ENCODE data around the gene TEX2. TPM values are rescaled to one million over a fixed set of nuclear protein-coding genes. Genes with fewer than 3 reads are reported as not detected.

Gene TEX2
- total and polyA plus RNA-seq, 2 of the 13 experiments (the other 11 are each of a cell fraction or from before 2014, with no cell fraction given): 21.4 to 37.7 TPM

DNA sequence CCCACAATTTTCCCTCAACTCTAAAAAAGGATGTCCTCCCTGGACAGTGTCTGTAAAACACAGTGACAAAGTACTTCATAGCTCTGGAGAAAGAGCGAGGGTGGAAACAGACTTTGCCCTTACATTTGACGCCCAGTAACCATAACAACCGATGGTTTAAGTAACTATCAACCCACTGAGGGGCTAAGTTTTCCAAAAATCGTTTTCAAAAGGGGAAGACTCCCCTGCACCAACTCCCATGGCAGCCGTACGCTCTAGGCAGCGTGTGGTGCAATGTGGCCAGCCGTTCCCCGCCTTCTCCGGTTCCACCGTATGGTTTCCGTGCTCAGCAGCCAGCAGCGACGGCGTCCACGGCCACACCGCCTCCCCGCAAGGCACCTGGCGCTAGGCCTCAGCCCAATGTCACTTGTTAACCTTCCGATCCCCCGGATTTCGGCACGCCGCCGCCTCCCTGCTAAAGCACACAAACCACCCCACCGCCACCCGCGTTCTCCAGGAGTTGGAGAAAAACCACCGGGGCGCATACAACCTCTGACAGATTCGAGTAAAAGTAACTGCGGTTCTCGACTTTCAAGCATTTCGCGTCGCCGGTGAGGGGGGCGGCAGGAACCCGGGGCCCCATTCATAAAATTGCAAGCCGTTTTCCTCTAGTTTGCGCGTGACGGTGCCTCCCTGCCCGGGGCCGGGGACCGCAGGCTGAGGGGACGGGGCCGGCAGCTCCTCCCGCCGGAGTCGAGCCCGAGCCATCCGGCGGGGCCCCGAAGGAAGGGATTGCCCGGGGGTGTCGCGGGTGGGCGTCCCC lies 661 bp downstream of the TEX2 start (continued):
- TF ChIP-seq KAT2B (IDR thresholded peaks at IDR 0.05; ENCODE audit: borderline replicate concordance, low read depth, low read length) (no peak), MEF2D (CRISPR knock-in tag; IDR thresholded peaks at IDR 0.05) (peak; percentile 56; the same call in 1 of the 2 replicates), ZNF737 (CRISPR knock-in tag; IDR thresholded peaks at IDR 0.05; ENCODE audit: borderline replicate concordance) (peak; percentile 66; the same call in 1 of the 2 replicates), ZNF256 (CRISPR knock-in tag; conservative IDR thresholded peaks at IDR 0.05) (0 out of 2 replicates have a peak, but pooled peaks have one; percentile 43), ZNF749 (CRISPR knock-in tag; IDR thresholded peaks at IDR 0.05; ENCODE audit: borderline replicate concordance) (peak; percentile 75; the same call in 1 of the 2 replicates), ZNF207 (IDR thresholded peaks at IDR 0.05; ENCODE audit: borderline replicate concordance) (no peak), NFYC (CRISPR knock-in tag; IDR thresholded peaks at IDR 0.05) (no peak), TBX3 (IDR thresholded peaks at IDR 0.05; ENCODE audit: borderline replicate concordance) (no peak; the same call in 1 of the 2 replicates), SMAD3 (CRISPR knock-in tag; IDR thresholded peaks at IDR 0.05) (no peak), ZNF10 (CRISPR knock-in tag; IDR thresholded peaks at IDR 0.05; ENCODE audit: borderline replicate concordance, low read depth) (no peak), HOXA9 (CRISPR knock-in tag; IDR thresholded peaks at IDR 0.05; ENCODE audit: borderline replicate concordance) (no peak), ZNF713 (CRISPR knock-in tag; IDR thresholded peaks at IDR 0.05) (no peak), ZNF850 (CRISPR knock-in tag; conservative IDR thresholded peaks at IDR 0.05) (0 out of 2 replicates have a peak, but pooled peaks have one; percentile 22), PITX1 (CRISPR knock-in tag; IDR thresholded peaks at IDR 0.05) (peak; percentile 70), PHF21A (CRISPR knock-in tag; IDR thresholded peaks at IDR 0.05) (no peak; the same call in 1 of the 2 replicates), ZNF616 (CRISPR knock-in tag; IDR thresholded peaks at IDR 0.05; ENCODE audit: low read depth) (peak; percentile 22; the same call in 1 of the 2 replicates), ZNF224 (CRISPR knock-in tag; IDR thresholded peaks at IDR 0.05) (no peak)
- TF ChIP-seq, protein P1, sequence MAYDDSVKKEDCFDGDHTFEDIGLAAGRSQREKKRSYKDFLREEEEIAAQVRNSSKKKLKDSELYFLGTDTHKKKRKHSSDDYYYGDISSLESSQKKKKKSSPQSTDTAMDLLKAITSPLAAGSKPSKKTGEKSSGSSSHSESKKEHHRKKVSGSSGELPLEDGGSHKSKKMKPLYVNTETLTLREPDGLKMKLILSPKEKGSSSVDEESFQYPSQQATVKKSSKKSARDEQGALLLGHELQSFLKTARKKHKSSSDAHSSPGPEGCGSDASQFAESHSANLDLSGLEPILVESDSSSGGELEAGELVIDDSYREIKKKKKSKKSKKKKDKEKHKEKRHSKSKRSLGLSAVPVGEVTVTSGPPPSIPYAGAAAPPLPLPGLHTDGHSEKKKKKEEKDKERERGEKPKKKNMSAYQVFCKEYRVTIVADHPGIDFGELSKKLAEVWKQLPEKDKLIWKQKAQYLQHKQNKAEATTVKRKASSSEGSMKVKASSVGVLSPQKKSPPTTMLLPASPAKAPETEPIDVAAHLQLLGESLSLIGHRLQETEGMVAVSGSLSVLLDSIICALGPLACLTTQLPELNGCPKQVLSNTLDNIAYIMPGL (CRISPR knock-in tag; IDR thresholded peaks at IDR 0.05; ENCODE audit: borderline replicate concordance in 1 of 2, low read depth in 1 of 2): peak; percentile 44 to 76; a peak in 1 of 4 replicates
- TF ChIP-seq, protein P2, sequence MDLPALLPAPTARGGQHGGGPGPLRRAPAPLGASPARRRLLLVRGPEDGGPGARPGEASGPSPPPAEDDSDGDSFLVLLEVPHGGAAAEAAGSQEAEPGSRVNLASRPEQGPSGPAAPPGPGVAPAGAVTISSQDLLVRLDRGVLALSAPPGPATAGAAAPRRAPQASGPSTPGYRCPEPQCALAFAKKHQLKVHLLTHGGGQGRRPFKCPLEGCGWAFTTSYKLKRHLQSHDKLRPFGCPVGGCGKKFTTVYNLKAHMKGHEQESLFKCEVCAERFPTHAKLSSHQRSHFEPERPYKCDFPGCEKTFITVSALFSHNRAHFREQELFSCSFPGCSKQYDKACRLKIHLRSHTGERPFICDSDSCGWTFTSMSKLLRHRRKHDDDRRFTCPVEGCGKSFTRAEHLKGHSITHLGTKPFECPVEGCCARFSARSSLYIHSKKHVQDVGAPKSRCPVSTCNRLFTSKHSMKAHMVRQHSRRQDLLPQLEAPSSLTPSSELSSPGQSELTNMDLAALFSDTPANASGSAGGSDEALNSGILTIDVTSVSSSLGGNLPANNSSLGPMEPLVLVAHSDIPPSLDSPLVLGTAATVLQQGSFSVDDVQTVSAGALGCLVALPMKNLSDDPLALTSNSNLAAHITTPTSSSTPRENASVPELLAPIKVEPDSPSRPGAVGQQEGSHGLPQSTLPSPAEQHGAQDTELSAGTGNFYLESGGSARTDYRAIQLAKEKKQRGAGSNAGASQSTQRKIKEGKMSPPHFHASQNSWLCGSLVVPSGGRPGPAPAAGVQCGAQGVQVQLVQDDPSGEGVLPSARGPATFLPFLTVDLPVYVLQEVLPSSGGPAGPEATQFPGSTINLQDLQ (CRISPR knock-in tag; IDR thresholded peaks at IDR 0.05): peak; percentile 90; the same call in 1 of the 2 replicates
- TF ChIP-seq, protein P3, sequence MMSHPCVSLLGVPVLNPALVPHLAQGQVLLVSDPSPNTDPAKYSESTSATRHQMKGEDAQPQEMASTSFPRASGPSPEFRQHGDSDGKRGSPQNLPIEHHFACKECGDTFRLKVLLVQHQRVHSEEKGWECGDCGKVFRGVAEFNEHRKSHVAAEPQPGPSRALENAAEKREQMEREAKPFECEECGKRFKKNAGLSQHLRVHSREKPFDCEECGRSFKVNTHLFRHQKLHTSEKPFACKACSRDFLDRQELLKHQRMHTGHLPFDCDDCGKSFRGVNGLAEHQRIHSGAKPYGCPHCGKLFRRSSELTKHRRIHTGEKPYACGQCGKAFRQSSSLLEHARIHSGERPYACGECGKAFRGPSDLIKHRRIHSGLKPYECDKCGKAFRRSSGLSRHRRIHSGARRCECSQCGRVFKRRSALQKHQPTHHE (CRISPR knock-in tag; IDR thresholded peaks at IDR 0.05; ENCODE audit: borderline replicate concordance): peak; percentile 58; the same call in 1 of the 2 replicates
- TF ChIP-seq, protein P4, sequence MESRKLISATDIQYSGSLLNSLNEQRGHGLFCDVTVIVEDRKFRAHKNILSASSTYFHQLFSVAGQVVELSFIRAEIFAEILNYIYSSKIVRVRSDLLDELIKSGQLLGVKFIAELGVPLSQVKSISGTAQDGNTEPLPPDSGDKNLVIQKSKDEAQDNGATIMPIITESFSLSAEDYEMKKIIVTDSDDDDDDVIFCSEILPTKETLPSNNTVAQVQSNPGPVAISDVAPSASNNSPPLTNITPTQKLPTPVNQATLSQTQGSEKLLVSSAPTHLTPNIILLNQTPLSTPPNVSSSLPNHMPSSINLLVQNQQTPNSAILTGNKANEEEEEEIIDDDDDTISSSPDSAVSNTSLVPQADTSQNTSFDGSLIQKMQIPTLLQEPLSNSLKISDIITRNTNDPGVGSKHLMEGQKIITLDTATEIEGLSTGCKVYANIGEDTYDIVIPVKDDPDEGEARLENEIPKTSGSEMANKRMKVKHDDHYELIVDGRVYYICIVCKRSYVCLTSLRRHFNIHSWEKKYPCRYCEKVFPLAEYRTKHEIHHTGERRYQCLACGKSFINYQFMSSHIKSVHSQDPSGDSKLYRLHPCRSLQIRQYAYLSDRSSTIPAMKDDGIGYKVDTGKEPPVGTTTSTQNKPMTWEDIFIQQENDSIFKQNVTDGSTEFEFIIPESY (CRISPR knock-in tag; IDR thresholded peaks at IDR 0.05): no peak

Measured in HepG2 (cell line).